GM19463 (cell line): ENCODE data around the gene TMC6.
"Not testable (repeated sequence)": the region's sequence is repeated elsewhere in the genome, so short reads cannot be mapped to it uniquely, and the experiment has no call there.

Experiments used
- ATAC-seq: cut with Tn5 transposase; IDR thresholded peaks from one replicate; pipeline ENCODE4 v1.9.1; 2021; ENCODE audit warnings: mild to moderate bottlenecking, moderate library complexity; ENCODE audit not compliant: unreplicated experiment

The TMC6 gene

GRCh38 chr17:78159575-78160158 is 31.1 kb upstream of the TMC6 start:
- ATAC-seq = peak; percentile 43

- ATAC-seq = peak; percentile 48
Observed at GRCh38 chr17:78154903-78155811, 26.6 kb upstream of the TMC6 start.

GRCh38 chr17:78151514-78152008 is 23.0 kb upstream of the TMC6 start:
- ATAC-seq = no peak

- no peak for ATAC-seq
Observed at GRCh38 chr17:78148286-78149016, 19.9 kb upstream of the TMC6 start.

GRCh38 chr17:78147315-78147998 is 18.9 kb upstream of the TMC6 start:
- peak; percentile 49 for ATAC-seq

- no peak for ATAC-seq
Observed at GRCh38 chr17:78146881-78147280, 18.3 kb upstream of the TMC6 start.

- no peak for ATAC-seq
Observed at GRCh38 chr17:78146471-78146869, 17.9 kb upstream of the TMC6 start.

- no peak for ATAC-seq
Observed at GRCh38 chr17:78144736-78145641, 16.4 kb upstream of the TMC6 start.

- ATAC-seq = no peak
Observed at GRCh38 chr17:78144147-78144719, 15.7 kb upstream of the TMC6 start.

- ATAC-seq = no peak
Observed at GRCh38 chr17:78143214-78144146, 14.9 kb upstream of the TMC6 start.

GRCh38 chr17:78142119-78142861 is 13.7 kb upstream of the TMC6 start:
- ATAC-seq = no peak

- no peak for ATAC-seq
Observed at GRCh38 chr17:78141437-78142118, 13.0 kb upstream of the TMC6 start.

- ATAC-seq = peak; percentile 70
Observed at GRCh38 chr17:78140169-78141051, 11.9 kb upstream of the TMC6 start.

- not testable (repeated sequence) for ATAC-seq
Observed at GRCh38 chr17:78139861-78140168, 11.3 kb upstream of the TMC6 start.

- no peak for ATAC-seq
Observed at GRCh38 chr17:78138204-78139060, 9.9 kb upstream of the TMC6 start.
